GM21825 (cell line): ENCODE results near the gene CARD8.
"Not testable (repeated sequence)": the region's sequence is repeated elsewhere in the genome, so short reads cannot be mapped to it uniquely, and the experiment has no call there.

Experiments
- ATAC-seq: cut with Tn5 transposase; IDR thresholded peaks from one replicate; pipeline ENCODE4 v1.9.1; 2021; ENCODE audit warnings: mild to moderate bottlenecking, moderate library complexity; ENCODE audit not compliant: unreplicated experiment

CARD8 gene

DNA sequence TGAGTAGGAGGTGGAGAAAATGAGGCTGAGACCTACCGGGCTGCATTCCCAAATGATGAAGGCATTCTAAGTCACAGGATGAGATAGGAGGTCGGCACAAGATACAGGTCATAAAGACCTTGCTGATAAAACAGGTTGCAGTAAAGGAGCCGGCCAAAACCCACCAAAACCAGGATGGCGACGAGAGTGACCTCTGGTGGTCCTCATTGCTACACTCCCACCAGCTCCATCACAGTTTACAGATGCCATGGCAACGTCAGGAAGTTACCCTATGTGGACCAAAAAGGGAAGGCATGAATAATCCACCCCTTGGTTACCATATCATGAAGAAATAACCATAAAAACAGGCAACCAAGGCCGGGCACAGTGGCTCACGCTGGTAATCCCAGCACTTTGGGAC, 9.6 kb upstream of the CARD8 start:
- ATAC-seq: not testable (repeated sequence)

DNA sequence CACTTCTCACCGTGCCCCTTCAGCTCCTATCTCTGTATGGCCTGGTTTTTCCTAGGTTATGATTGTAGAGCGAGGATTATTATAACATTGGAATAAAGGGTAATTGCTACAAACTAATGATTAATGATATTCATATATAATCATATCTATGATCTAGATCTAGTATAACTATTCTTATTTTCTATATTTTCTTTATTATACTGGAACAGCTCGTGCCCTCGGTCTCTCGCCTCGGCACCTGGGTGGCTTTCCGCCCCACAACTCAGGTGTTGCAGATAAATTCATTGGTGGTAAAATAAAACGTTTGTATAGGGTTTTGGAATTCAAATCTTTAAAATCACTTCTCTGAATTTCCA, 4.6 kb upstream of the CARD8 start:
- ATAC-seq: not testable (repeated sequence)

DNA sequence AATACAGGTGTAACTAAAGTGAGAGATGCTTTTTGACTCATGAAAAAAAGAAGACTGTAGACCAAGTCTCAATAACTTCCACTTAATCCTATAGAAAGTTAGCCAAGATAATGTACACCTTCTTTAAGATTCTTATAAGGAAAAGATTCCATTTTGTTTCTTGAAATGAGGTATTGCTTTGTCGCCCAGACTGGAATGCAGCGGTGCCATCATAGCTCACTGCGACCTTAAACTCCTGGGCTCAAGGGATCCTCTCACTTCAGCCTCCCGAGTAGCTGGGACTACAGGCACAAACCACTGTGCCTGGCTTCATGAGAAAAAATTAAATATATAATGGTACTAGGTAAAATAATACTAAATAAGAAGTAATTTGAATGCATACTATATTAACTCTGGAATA, 3.3 kb upstream of the CARD8 start:
- ATAC-seq: not testable (repeated sequence)

DNA sequence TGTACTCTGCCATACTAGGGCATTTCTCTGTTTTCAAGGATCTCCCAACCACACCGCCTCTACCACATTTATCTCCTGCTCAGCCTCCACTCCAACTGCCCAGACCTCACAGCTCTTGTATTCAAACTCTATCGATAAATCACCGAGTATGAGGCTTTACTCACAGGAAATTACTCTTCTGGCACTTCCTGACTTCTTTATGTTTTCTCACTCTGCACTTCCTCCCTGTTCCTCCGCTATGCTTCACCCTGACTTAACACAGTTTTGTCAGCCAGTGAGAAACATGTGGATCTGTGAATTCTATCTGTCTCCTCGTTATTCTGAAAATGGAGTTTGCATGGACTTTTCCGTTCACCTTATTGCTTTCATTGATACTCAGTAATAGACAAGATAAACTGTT, 2.6 kb upstream of the CARD8 start:
- no peak for ATAC-seq

DNA sequence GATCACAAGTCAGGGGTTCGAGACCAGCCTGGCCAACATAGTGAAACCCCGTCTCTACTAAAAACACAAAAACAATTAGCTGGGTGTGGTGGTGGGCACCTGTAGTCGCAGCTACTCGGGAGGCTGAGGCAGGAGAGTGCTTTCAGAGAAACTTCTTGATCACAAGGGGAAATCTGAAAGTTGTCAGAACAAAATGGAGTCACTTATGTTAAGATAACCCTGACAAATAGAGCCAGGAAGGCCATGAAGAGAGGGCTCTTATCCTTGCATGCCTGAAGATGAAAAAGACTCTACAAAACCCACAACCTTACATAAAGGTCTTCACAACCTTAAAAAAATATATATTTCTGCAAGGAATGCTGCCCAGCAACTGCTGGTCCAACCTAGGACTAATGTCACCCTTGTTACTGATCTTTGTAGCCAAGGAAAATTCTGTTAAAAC, 1.2 kb downstream of the CARD8 start:
- ATAC-seq: no peak

DNA sequence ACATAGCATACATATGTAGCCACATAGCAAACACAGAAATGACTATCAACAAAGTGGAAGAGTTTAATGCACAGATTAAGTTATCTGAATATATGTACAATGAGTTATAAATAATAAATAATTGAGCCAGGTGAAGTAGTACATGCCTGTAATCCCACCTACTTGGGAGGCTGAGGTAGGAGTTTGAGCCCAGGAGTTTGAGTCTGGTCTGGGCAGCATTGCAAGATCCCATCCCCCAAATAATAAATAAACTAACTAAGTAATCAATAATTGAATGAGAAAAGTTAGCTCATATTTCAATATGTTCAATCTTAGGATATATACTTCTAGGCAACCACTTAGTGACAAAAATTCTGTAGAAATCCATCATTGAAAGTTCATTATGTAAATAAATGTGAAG, 1.7 kb downstream of the CARD8 start:
- ATAC-seq: no peak

DNA sequence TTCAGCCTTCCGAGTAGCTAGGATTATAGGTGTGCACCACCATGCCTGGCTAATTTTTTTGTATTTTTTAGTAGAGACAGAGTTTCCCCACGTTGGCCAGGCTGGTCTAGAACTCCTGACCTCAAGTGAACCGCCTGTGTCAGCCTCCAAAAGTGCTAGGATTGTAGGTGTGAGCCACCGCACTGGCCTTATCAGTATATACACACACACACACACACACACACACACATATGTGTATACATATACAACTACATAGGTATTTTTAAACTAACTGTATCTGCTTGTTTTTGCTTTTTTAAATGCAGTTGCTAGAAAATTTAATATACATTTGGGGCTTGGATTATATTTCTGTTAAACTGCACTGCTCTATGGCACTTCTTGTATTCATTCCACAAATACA, 3.1 kb downstream of the CARD8 start:
- ATAC-seq: no peak

DNA sequence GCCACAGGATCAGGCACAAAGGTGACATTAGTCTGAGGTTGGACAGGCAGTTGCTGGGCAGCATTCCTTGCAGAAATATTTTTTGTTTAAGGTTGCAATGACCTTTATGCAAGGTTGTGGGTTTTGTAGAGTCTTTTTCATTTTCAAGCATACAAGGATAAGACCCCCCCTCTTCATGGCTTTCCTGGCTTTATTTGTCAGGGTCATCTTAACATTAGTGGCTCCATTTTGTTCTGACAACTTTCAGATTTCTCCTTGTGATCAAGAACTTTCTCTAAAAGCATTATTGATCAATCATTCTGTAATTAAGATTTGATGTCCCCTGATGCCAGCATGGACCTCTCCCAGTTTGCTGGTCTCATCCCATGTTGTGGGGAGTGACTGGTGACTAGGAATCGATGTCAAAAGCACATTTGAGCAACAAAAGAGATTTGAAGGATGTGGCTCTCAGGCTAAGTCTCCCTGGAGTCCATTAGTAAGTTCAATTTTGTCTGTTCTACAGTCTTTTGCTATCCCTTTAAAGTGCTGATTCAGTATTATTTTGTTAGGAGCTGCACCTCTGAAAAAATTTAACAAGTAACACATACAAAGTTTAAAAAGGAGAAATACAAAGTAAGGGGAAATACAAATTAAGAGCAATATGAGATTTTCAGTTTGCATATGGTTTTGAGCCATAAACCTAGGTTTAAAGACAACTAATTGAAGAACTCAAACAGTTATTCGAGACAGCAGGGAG, 5.3 kb downstream of the CARD8 start:
- ATAC-seq: no peak

DNA sequence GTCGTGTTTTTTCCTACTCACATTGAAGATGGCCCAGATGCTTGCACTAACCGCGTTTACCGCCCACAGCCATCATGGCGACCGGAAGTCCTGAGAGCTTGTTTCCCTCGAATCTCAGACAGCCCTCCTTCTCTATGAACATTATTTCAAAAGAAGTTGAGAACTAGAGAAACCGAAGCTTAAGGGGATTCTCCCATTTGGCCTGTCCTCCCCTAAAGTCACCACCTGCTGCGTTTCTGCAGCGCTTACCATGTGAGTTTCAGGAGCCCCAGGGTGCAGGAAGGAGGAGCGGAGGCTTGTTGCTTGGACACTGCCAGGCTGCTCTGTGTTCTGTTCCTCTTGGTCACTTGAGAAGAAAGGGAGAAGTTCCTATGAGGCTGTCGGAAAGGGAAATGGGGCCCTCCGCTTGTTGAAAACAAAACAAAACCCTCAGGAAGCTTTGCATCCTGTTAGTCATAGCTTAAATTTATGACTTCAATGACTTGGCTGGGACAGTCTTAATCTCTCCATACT, 6.2 kb downstream of the CARD8 start:
- ATAC-seq: peak; percentile 61

DNA sequence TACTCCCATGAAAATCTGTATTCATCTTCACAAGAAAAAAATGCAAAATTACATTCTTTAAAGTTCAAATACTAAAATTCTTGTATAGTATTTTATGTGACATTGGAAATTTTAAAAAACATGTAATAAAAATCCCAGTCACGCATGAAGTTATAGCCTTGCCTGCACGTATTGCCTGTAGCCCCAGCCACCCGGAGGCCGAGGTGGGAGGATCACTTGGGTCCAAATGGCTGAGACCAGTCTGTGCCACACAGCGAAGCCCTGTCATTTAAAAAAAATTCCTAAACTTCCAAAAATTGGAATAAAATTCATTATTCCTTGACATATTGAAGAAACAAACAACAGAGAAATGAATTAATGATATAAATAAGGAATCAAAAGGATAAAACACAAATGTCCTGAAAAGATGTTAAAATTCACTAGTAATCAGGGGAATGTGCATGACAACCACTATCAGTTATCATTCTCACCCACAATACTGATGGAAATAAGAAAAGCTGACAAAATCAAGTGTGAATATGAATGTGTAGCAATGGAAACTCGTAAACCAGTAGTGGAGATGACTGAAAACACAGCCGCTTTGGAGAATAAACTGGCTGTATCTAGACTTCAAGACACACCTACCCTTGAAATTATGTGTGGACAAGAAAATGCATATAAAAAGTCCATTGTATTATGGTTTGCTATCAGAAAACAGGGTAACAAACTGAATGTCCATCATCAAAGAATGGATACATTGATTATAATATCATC, 7.5 kb downstream of the CARD8 start:
- no peak for ATAC-seq

DNA sequence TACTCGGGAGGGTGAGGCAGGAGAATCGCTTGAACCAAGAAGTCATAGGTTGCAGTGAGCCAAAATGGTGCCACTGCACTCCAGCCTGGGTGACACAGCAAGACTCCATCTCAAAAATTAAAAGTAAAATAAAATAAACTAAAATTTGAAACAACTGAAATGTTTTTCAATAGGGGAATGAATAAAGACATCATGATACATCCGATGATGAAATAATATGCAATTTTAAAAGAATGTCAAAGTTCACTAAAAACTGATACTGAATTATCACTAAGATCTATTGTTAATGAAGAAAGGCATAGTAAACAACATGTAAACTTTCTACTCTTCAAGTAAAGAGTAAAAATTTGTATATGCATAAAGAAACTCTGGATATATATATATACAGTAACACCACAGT, 8.5 kb downstream of the CARD8 start:
- no peak for ATAC-seq

DNA sequence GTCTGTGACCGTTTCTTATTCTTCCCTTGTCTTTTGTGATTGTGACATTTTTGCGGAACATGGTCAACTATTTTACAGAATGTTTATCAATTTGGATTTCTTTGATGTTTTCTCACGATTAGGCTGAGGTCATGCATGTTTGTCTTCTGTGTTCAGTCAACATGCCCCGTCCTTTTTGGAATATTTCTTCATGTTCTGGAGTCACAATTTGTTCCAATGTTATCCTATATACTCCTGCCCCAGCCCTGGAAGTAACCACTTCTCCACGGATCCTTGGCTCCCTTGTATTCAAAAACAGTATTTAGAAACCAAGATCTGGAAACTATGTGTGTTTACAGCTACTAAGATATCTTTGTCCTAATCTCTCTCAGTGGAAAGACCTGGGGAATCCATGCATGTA, 9.6 kb downstream of the CARD8 start:
- ATAC-seq: no peak

DNA sequence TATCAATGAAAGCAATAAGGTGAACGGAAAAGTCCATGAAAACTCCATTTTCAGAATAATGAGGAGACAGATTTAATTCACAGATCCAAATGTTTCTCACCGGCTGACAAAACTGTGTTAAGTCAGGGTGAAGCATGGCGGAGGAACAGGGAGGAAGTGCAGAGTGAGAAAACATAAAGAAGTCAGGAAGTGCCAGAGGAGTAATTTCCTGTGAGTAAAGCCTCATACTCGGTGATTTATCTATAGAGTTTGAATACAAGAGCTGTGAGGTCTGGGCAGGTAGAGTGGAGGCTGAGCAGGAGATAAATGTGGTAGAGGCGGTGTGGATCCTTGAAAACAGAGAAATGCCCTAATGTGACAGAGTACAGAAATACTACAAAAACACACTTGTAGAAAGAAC, 11.4 kb downstream of the CARD8 start:
- ATAC-seq: no peak

DNA sequence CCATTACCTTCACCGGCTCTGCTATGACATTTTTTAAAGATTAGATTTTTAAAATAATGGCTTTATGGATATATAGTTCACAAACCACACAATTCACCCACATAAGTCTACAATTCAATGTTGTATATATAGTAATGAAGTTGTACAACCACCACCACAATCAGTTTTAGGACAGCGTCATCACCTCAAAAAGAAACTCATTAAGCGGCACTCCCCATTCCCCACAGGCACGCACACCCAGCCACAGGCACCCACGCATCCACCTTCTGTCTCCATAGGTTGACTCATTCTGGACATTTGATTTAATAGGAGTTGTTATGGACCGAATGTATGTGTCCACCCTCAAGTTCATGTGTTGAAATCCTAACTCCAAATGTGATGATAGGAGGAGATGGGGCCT, 13.9 kb downstream of the CARD8 start:
- ATAC-seq: not testable (repeated sequence)

DNA sequence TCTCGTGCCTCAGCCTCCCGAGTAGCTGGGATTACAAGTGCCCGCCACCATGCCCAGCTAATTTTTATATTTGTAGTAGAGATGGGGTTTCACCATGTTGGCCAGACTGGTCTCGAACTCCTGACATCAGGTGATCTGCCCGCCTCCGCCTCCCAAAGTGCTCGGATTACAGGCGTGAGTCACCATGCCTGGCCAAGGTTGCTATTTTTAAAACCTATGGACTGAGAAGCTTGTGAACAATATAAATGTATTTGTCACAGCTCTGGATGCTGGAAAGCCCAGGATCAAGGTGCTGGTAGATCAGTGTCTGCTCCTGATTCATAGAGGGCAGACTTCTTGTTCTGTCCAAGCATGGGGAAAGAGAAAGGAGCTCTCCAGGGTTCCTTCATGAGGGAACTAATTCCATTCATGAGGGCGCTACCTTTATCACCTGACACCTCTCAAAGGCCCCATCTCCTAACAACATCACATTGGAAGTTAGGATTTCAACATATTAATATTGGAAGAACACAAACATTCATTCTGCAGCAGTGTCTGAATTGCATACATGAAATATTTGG, 16.1 kb downstream of the CARD8 start:
- ATAC-seq: no peak

DNA sequence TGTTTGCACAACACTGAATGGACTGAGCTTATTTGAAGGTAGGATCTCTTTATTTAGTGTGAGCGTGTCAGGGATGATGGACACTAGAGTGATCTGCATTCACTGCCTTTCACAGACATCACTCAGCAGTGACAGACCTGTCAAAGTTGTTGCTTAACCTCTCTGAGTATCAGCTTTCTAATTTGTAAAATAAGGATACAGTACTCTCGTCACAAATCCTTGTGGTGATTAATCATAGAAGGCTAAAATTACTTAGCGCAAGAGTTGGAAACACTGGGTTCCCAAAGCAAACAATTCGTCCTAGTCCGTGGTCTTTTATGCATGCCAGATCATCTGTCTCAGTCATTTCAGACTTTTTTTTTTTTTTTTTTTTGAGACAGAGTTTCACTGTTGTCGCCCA, 16.6 kb downstream of the CARD8 start:
- ATAC-seq: no peak

DNA sequence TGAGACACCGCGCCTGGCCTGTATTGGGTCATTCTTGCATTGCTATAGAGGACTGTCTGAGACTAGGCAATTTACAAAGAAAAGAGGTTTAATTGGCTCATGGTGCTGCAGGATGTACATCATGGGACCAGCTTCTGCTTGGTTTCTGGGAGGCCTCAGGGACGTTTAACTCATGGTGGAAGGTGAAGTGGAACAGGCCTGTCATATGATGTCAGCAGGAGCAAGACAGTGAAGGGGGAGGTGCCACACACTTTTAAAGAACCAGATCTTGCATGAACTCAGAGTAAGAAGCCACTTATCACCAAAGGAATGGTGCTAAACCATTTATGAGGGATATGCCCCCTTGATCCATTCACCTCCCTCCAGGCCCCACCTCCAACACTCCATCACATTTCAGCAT, 18.7 kb downstream of the CARD8 start:
- ATAC-seq: no peak

DNA sequence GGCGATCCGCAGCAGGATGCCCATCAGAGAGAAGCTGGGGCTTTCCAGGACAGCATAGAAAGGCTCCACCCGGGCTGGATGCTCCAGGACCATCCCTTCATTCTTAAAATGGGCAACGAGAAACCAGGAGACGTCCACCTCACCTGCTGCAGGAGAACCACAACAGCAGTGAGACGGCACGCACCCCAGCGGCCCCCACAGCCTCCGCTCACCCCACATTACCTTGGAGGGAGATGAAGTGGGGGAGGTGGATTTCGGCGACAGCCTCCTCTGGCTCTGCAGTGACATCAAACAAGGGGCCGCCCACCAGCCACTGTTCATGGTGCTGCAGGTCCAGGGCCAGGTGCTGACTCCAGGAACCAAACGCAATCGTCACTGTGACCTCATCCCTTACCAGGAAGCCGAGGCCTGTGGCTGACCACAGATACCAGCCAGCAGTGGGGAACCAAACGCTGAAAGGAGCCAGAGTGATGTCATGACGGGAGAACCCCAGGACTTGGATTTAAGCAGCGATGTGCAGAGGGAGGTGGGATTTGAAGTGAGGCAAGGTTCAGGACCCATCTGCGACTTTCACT, 25.1 kb downstream of the CARD8 start:
- ATAC-seq: no peak

DNA sequence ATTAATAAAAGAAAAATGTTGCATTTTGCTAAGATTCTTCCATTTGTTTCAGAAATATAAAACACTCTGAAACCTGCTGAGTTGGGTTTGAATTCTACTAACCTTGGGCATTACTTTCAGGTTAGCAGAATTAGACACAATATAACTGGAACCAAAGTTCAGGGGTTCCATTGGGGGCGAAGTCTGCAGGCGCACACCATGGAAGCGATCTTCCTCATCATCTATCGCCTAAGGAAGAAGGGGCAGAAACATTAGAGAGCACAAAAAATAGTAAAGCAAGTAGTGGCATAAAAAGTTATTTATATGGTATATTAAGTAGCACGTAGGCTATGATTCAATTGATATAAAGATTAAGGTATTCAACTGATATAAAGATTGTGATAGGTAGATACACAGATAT, 34.1 kb downstream of the CARD8 start:
- no peak for ATAC-seq

DNA sequence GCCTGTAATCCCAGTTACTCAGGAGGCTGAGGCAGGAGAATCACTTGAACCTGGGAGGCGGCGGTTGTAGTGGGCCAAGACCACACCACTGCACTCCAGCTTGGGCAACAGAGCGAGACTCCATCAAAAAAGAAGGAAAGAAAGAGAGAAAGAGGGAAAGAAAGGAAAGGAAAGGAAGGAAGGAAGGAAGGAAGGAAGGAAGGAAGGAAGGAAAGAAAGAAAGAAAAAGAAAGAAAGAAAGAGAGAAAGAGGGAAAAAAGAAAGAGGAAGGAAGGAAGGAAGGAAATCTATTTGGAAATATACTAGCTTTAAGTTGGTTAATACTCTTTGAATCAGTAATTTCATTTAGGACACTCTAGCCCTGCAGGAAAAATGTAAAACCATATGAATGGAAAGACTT, 34.9 kb downstream of the CARD8 start:
- not testable (repeated sequence) for ATAC-seq

DNA sequence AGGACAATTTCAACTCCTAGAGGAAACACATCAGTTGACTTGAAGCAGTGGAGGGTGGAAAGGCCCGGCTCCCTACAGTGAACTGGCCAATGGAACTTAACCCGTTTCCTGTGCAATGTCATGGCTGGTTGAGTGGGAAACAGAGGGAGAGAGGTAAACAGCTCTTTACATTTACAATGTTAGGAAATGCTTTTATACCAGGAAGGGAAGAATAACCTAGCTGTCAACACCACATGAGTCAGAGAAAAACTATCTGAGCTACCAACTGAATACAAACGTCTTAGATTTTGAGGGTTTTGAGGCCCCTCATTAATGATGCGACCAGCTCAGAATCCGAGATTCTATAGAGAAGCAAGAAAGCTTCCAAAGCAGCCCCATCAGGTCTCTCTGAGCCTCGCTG, 36.7 kb downstream of the CARD8 start:
- no peak for ATAC-seq

DNA sequence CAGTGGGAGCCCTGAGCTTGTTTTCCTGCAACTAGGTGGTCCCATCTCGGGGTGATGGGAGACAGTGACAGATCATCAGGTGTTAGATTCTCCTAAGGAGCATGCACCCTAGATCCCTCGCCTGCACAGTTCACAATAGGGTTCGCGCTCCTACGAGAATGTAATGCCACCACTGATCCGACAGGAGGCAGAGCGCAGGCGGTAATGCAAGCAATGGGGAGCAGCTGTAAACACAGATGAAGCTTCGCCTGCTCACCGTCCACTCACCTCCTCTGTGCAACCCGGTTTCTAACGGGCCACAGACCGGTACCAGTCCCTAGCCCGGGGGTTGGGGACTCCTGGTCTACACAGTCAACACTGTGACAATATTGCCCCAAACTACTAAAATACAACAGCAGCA, 38.8 kb downstream of the CARD8 start:
- ATAC-seq: no peak
